HCT116 (cell line): ENCODE data around the gene KIR2DL3. TPM values are rescaled to one million over a fixed set of nuclear protein-coding genes. Genes with fewer than 3 reads are reported as not detected.
"Not testable (repeated sequence)": the region's sequence is repeated elsewhere in the genome, so short reads cannot be mapped to it uniquely, and the experiment has no call there.

Experiments used
- ATAC-seq: fragments of 200-7000 bp; cut with Tn5 transposase; 2 replicates; pipeline ENCODE4 v1.9.1; 2020; ENCODE audit warnings: mild to moderate bottlenecking, moderate library complexity
- Bru-seq: library from RNA; stranded (reverse); fragments of 400-500 nt; gene quantifications from one replicate; lab custom pipeline; 2021; lab: Mats Ljungman, UMichigan
- BruChase-seq, 2 experiments: library from RNA; stranded (reverse); fragments of 400-500 nt; gene quantifications; one replicate each; lab custom pipeline; 2021; lab: Mats Ljungman, UMichigan
- BruUV-seq: library from RNA; stranded (reverse); fragments of 400-500 nt; replicated peaks from 2 replicates; lab custom pipeline; 2021; lab: Mats Ljungman, UMichigan
- CTCF ChIA-PET: fragments of 300-600 bp; sonication (Branson Sonifier 250); formaldehyde crosslinking; loops from one replicate; lab custom pipeline; 2021; ENCODE audit warnings: antibody characterized with exemption; lab: Charles Lee
- POLR2A ChIA-PET: fragments of 300-600, 350-600 bp; sonication (Branson Sonifier 250); formaldehyde crosslinking; loops from one replicate; lab custom pipeline; 2021; ENCODE audit warnings: antibody characterized with exemption; lab: Charles Lee
- RAD21 ChIA-PET, 2 experiments: fragments of 300-600 bp; sonication (Branson Sonifier 250); formaldehyde crosslinking; loops; one replicate each; lab custom pipeline; 2023; ENCODE audit warnings: low total read pairs in 2 of 2; ENCODE audit not compliant: uncharacterized antibody in 2 of 2, unreplicated experiment in 2 of 2, low non-redundant PET in 1 of 2; lab: Charles Lee
- DNase-seq: peaks from one replicate; pipeline ENCODE4 v3.0.0-alpha.2; 2010; ENCODE audit warnings: low read depth, low spot score
- H2AFZ ChIP-seq: fragments of 200-600 bp; shearing (Covaris generic), sonication (generic); 2 replicates; pipeline ENCODE4 v1.6.1; 2017; ENCODE audit warnings: low read depth, mixed run types, mixed read lengths, antibody characterized with exemption, low read length; ENCODE audit not compliant: poor library complexity, severe bottlenecking
- H3K27ac ChIP-seq: 2 replicates; pipeline ENCODE4 v1.5.1; 2012; ENCODE audit warnings: low read depth, low read length
- H3K27me3 ChIP-seq: fragments of 200-600 bp; sonication (generic); 2 replicates; pipeline ENCODE4 v1.6.1; 2016; ENCODE audit warnings: mixed run types, low read length, mixed read lengths; ENCODE audit not compliant: insufficient read depth
- H3K36me3 ChIP-seq, 2 experiments: fragments of 200-500 bp in 1 of 2; fragments of 200-600 bp in 1 of 2; sonication (Bioruptor generic) in 1 of 2; sonication (generic) in 1 of 2; 2 replicates each; pipeline versions ENCODE4 v1.5.1 to v1.6.1; 2014 to 2016; ENCODE audit warnings: low read length in 2 of 2, inconsistent platforms in 1 of 2, mixed read lengths in 1 of 2, mixed run types in 1 of 2; ENCODE audit not compliant: insufficient read depth in 2 of 2, control insufficient read depth in 1 of 2
- H3K4me1 ChIP-seq, 2 experiments: fragments of 200-600 bp in 1 of 2; sonication (generic) in 1 of 2; 2 replicates each; pipeline versions ENCODE4 v1.5.1 to v1.6.1; 2012 to 2017; ENCODE audit warnings: low read length in 2 of 2, inconsistent platforms in 1 of 2, mild to moderate bottlenecking in 1 of 2, mixed read lengths in 1 of 2, mixed run types in 1 of 2, moderate library complexity in 1 of 2; ENCODE audit not compliant: insufficient read depth in 2 of 2, control insufficient read depth in 1 of 2
- H3K4me2 ChIP-seq: fragments of 200-600 bp; sonication (generic); 2 replicates; pipeline ENCODE4 v1.6.1; 2017; ENCODE audit warnings: mixed run types, low read length, mixed read lengths
- H3K4me3 ChIP-seq, 2 experiments: fragments of 200-600 bp in 1 of 2; sonication (generic) in 1 of 2; replicated peaks in 1 of 2; 2 replicates each; pipeline ENCODE4 v1.5.1; 2011 to 2016; ENCODE audit warnings: low read length in 2 of 2, control low read depth in 1 of 2, low read depth in 1 of 2, mild to moderate bottlenecking in 1 of 2, mixed read lengths in 1 of 2, mixed run types in 1 of 2
- H3K79me2 ChIP-seq: fragments of 200-600 bp; sonication (generic); 2 replicates; pipeline ENCODE4 v1.6.1; 2017; ENCODE audit warnings: mild to moderate bottlenecking, mixed run types, low read length, moderate library complexity, mixed read lengths; ENCODE audit not compliant: insufficient read depth
- H3K9ac ChIP-seq: fragments of 200-600 bp; sonication (generic); 2 replicates; pipeline ENCODE4 v1.6.1; 2016; ENCODE audit warnings: low read length, mixed read lengths
- H3K9me2 ChIP-seq: fragments of 200-600 bp; sonication (generic), shearing (Covaris generic); 2 replicates; pipeline ENCODE4 v1.6.1; 2017; ENCODE audit warnings: mixed run types, mild to moderate bottlenecking, moderate library complexity; ENCODE audit not compliant: insufficient read depth
- H3K9me3 ChIP-seq, 2 experiments: fragments of 200-500 bp in 1 of 2; fragments of 200-600 bp in 1 of 2; sonication (Bioruptor generic) in 1 of 2; sonication (generic) in 1 of 2; 2 replicates each; pipeline ENCODE4 v1.6.1; 2014 to 2017; ENCODE audit warnings: low read length in 2 of 2, mixed read lengths in 2 of 2, inconsistent platforms in 1 of 2, low read depth in 1 of 2, mild to moderate bottlenecking in 1 of 2, mixed run types in 1 of 2, moderate library complexity in 1 of 2; ENCODE audit not compliant: control insufficient read depth in 1 of 2, insufficient read depth in 1 of 2
- H4K20me1 ChIP-seq: fragments of 200-600 bp; sonication (generic), shearing (Covaris generic); 2 replicates; pipeline ENCODE4 v1.6.1; 2017; ENCODE audit warnings: mixed run types, mild to moderate bottlenecking, moderate library complexity; ENCODE audit not compliant: insufficient read depth
- CTCF ChIP-seq, 3 experiments: fragments of 200-600 bp in 1 of 3; sonication (generic) in 1 of 3; IDR thresholded peaks in 2 of 3; conservative IDR thresholded peaks in 1 of 3; 2 replicates each; pipeline ENCODE4 v1.5.1; 2012 to 2017; ENCODE audit warnings: low read depth in 2 of 3, low read length in 2 of 3, antibody characterized with exemption in 1 of 3, borderline replicate concordance in 1 of 3, control low read depth in 1 of 3, mild to moderate bottlenecking in 1 of 3, mixed read lengths in 1 of 3, mixed run types in 1 of 3, moderate library complexity in 1 of 3; ENCODE audit not compliant: insufficient read depth in 1 of 3
- EGR1 ChIP-seq: IDR thresholded peaks from 2 replicates; pipeline ENCODE4 v1.6.1; 2012; ENCODE audit warnings: low read depth
- ELF1 ChIP-seq: IDR thresholded peaks from 2 replicates; pipeline ENCODE4 v1.6.1; 2012; ENCODE audit warnings: low read depth, borderline replicate concordance
- EZH2 ChIP-seq: fragments of 200-600 bp; sonication (generic); IDR thresholded peaks from 2 replicates; pipeline ENCODE4 v1.6.1; 2017; ENCODE audit warnings: antibody characterized with exemption, mixed run types
- EZH2phosphoT487 ChIP-seq: fragments of 200-600 bp; IDR thresholded peaks from 2 replicates; pipeline ENCODE4 v1.6.1; 2018; ENCODE audit warnings: antibody characterized with exemption, borderline replicate concordance
- POLR2AphosphoS5 ChIP-seq: IDR thresholded peaks from 2 replicates; pipeline ENCODE4 v1.6.1; 2011; ENCODE audit warnings: mild to moderate bottlenecking, low read depth, low read length, moderate library complexity
- RAD21 ChIP-seq: IDR thresholded peaks from 2 replicates; pipeline ENCODE4 v1.6.1; 2012; ENCODE audit warnings: low read depth, mild to moderate bottlenecking
- TCF7L2 ChIP-seq: IDR thresholded peaks from 2 replicates; pipeline ENCODE4 v1.7.0; 2011; ENCODE audit warnings: borderline replicate concordance, inconsistent platforms; ENCODE audit not compliant: insufficient read depth, insufficient read length; ENCODE audit errors: extremely low read depth
- ZNF274 ChIP-seq: fragments of 200-500 bp; sonication (Bioruptor generic); IDR thresholded peaks from 2 replicates; pipeline ENCODE4 v1.6.1; 2014; ENCODE audit warnings: mild to moderate bottlenecking, low read depth, low read length, inconsistent platforms
- intact Hi-C: fragments of 100-400 bp; cut with micrococcal nuclease; formaldehyde crosslinking; loops from 2 replicates; pipeline ENCODE4 v1.10.0; 2022
- long read RNA-seq: library from polyadenylated mRNA; unstranded; transcript quantifications from one replicate; pipeline ENCODE4 v2.0.0, GENCODE V29; 2021; ENCODE audit not compliant: unreplicated experiment
- polyA plus RNA-seq: library from polyadenylated mRNA; unstranded; fragments of >200 nt; gene quantifications from 2 replicates; pipeline ENCODE4 v1.2.1, GENCODE V29; 2012; ENCODE audit warnings: missing spikeins
- total RNA-seq: library from RNA; stranded (reverse); gene quantifications from one replicate; pipeline ENCODE4 v1.2.1, GENCODE V29; 2021; ENCODE audit not compliant: unreplicated experiment
- TF ChIP-seq, protein P1 (sequence below): IDR thresholded peaks from 2 replicates; pipeline ENCODE4 v1.6.1; 2012
- TF ChIP-seq, protein P2 (sequence below): IDR thresholded peaks from 2 replicates; pipeline ENCODE4 v1.6.1; 2011; ENCODE audit warnings: mild to moderate bottlenecking, low read length, moderate library complexity; ENCODE audit not compliant: insufficient replicate concordance; ENCODE audit errors: extremely low read depth

KIR2DL3 gene
- total RNA-seq (not detected), Bru-seq, nascent RNA (not detected), BruChase-seq, experiment 1, labeled RNA remaining after a 6-hour chase (not detected), BruChase-seq, experiment 2, labeled RNA remaining after a 2-hour chase (not detected)
- not detected in 2 replicates for polyA plus RNA-seq
- long read RNA-seq, result 0 reads

GRCh38 chr19:54738306-54738705 is at the start of gene KIR2DL3:
Gene KIR2DL3 (plus strand): TSS chr19:54738513. CDS start chr19:54738546, 33 bp downstream.
- RAD21 ChIA-PET, H3K36me3 ChIP-seq, H3K4me2 ChIP-seq, H3K27me3 ChIP-seq, DNase-seq, H3K79me2 ChIP-seq, ATAC-seq, H3K9me2 ChIP-seq, H3K9me3 ChIP-seq, H3K9ac ChIP-seq, POLR2A ChIA-PET, H2AFZ ChIP-seq, CTCF ChIA-PET, H3K4me1 ChIP-seq, H4K20me1 ChIP-seq, intact Hi-C loops, H3K27ac ChIP-seq, BruUV-seq, H3K4me3 ChIP-seq: not testable (repeated sequence)

GRCh38 chr19:54691582-54692297 is 46.6 kb upstream of the KIR2DL3 start:
- no peaks in the 10 kb centered on the region for H3K9me3 ChIP-seq
- no TSS peak for BruUV-seq
- CTCF ChIA-PET, result no interaction called here
- TF ChIP-seq ELF1 (no peak), RAD21 (no peak), ZNF274 (no peak), EZH2phosphoT487 (no peak), TCF7L2 (no peak), POLR2AphosphoS5 (no peak), EGR1 (no peak), EZH2 (no peak), CTCF (IDR thresholded peaks at IDR 0.05 in 2 of 3, conservative IDR thresholded peaks at IDR 0.05 in 1 of 3; ENCODE audit: borderline replicate concordance in 1 of 3, insufficient read depth in 1 of 3, low read depth in 2 of 3, low read length in 2 of 3) (no peak)
- TF ChIP-seq, protein P1, sequence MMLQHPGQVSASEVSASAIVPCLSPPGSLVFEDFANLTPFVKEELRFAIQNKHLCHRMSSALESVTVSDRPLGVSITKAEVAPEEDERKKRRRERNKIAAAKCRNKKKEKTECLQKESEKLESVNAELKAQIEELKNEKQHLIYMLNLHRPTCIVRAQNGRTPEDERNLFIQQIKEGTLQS, result no peak
- TF ChIP-seq, protein P2, sequence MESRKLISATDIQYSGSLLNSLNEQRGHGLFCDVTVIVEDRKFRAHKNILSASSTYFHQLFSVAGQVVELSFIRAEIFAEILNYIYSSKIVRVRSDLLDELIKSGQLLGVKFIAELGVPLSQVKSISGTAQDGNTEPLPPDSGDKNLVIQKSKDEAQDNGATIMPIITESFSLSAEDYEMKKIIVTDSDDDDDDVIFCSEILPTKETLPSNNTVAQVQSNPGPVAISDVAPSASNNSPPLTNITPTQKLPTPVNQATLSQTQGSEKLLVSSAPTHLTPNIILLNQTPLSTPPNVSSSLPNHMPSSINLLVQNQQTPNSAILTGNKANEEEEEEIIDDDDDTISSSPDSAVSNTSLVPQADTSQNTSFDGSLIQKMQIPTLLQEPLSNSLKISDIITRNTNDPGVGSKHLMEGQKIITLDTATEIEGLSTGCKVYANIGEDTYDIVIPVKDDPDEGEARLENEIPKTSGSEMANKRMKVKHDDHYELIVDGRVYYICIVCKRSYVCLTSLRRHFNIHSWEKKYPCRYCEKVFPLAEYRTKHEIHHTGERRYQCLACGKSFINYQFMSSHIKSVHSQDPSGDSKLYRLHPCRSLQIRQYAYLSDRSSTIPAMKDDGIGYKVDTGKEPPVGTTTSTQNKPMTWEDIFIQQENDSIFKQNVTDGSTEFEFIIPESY, result no peak

More at GRCh38 chr19:54691582-54692297, 46.6 kb upstream of the KIR2DL3 start:
- H3K36me3 ChIP-seq, result no peaks in the 10 kb centered on the region
- intact Hi-C loops, result no loop called here
- H3K79me2 ChIP-seq, result no peaks in the 10 kb centered on the region
- no peak overlapping the region for H3K9ac ChIP-seq
- H3K4me1 ChIP-seq, result no peaks in the 10 kb centered on the region
- H3K27ac ChIP-seq, result no peak overlapping the region
- ChIA-PET RAD21 (no interaction called here), POLR2A (no interaction called here)
- ATAC-seq (no peak), DNase-seq (no peak)
- no peaks in the 10 kb centered on the region for H4K20me1 ChIP-seq
- H3K4me2 ChIP-seq, result no peak overlapping the region
- H3K4me3 ChIP-seq, result no peak overlapping the region
- no peaks in the 10 kb centered on the region for H3K9me2 ChIP-seq
- H2AFZ ChIP-seq, result no peak overlapping the region
- H3K27me3 ChIP-seq, result peaks cover 35% of the 10 kb centered on the region
